Lower leg skin (tissue), 4 donors: Measurements from ENCODE around the gene GRIA1. TPM values are rescaled to one million over a fixed set of nuclear protein-coding genes. Genes with fewer than 3 reads are reported as not detected.

ENCODE experiments used
- DNase-seq, 2 donors: peaks; one replicate each; pipeline ENCODE4 v3.0.0-alpha.2; 2019; ENCODE audit warnings: low spot score in 2 of 2
- H3K4me3 ChIP-seq: fragments of 200-600 bp; sonication (generic); 2 replicates; pipeline ENCODE4 v1.5.1; 2017; ENCODE audit warnings: mild to moderate bottlenecking, low read depth; ENCODE audit not compliant: poor library complexity, severe bottlenecking
- CTCF ChIP-seq, 3 donors: fragments of 450-650 bp; IDR thresholded peaks; one replicate each; pipeline ENCODE4 v1.5.1; 2016; ENCODE audit warnings: antibody characterized with exemption in 3 of 3, mild to moderate bottlenecking in 3 of 3, moderate library complexity in 2 of 3
- POLR2A ChIP-seq, 2 donors: fragments of 450-650 bp; IDR thresholded peaks; one replicate each; pipeline ENCODE4 v1.6.1; 2016 to 2017; ENCODE audit warnings: antibody characterized with exemption in 2 of 2, mild to moderate bottlenecking in 1 of 2, moderate library complexity in 1 of 2
- WGBS, 2 donors: methylation state at CpG; one replicate each; pipeline ENCODE4 v1.1.5; 2018; 5-methylcytosine and 5-hydroxymethylcytosine counted together
- intact Hi-C: fragments of 100-400 bp; cut with DNase I; formaldehyde crosslinking; loops from one replicate; pipeline ENCODE4 v1.15.0; 2023; ENCODE audit warnings: low total_unique reads
- total RNA-seq, 4 donors: library from RNA; depleted of rRNA; stranded (reverse); fragments of >200 nt; gene quantifications; one replicate each; pipeline ENCODE4 v1.1.0, GENCODE V29; 2016

GRIA1 gene
- total RNA-seq, 4 donors from 2014 or later = 0.08 to 2.3 (median 0.40) TPM

GRCh38 chr5:153700940-153701339 is 210.5 kb downstream of the GRIA1 start:
- TF ChIP-seq POLR2A (IDR thresholded peaks at IDR 0.05) = no peak
- no peak for DNase-seq
- no peak overlapping the region for H3K4me3 ChIP-seq
- intact Hi-C loops = no loop called here

GRCh38 chr5:153702265-153702664 is 211.8 kb downstream of the GRIA1 start:
- intact Hi-C loops = no loop called here
- DNase-seq = no peak
- H3K4me3 ChIP-seq = no peak overlapping the region
- no peak for TF ChIP-seq CTCF (IDR thresholded peaks at IDR 0.05)
- 85% methylated on average over 4 of the region's 4 CpGs for WGBS, 2 donors

- DNase-seq = no peak
- intact Hi-C loops = no loop called here
- no peak overlapping the region for H3K4me3 ChIP-seq
- TF ChIP-seq POLR2A (IDR thresholded peaks at IDR 0.05) (no peak), CTCF (IDR thresholded peaks at IDR 0.05) (no peak)
Measured at GRCh38 chr5:153704110-153704509, 213.6 kb downstream of the GRIA1 start.

- DNase-seq = no peak
- WGBS, 2 donors = 76 to 79% methylated on average over 6 of the region's 6 CpGs
- TF ChIP-seq CTCF (IDR thresholded peaks at IDR 0.05) (no peak), POLR2A (IDR thresholded peaks at IDR 0.05) (no peak)
- H3K4me3 ChIP-seq = no peak overlapping the region
- intact Hi-C loops = no loop called here
Measured at GRCh38 chr5:153707626-153708025, 217.2 kb downstream of the GRIA1 start.

GRCh38 chr5:153711755-153712154 is 221.3 kb downstream of the GRIA1 start:
- H3K4me3 ChIP-seq = no peak overlapping the region
- no peak for DNase-seq
- intact Hi-C loops = no loop called here
- 98 to 99% methylated on average over 4 of the region's 4 CpGs for WGBS, 2 donors
- TF ChIP-seq POLR2A (IDR thresholded peaks at IDR 0.05) (no peak), CTCF (IDR thresholded peaks at IDR 0.05) (no peak)

- intact Hi-C loops = no loop called here
- TF ChIP-seq CTCF (IDR thresholded peaks at IDR 0.05) (no peak), POLR2A (IDR thresholded peaks at IDR 0.05) (no peak)
- 90 to 91% methylated on average over 3 of the region's 3 CpGs for WGBS, 2 donors
Measured at GRCh38 chr5:153712946-153713345, 222.5 kb downstream of the GRIA1 start.

More at GRCh38 chr5:153712946-153713345, 222.5 kb downstream of the GRIA1 start:
- no peak for DNase-seq
- H3K4me3 ChIP-seq = no peak overlapping the region
